T-helper 1 cell treated with Interleukin-12 subunit alpha and Interleukin-12 subunit beta and Interleukin-4 antibody, amounts not matched to agents 30 μg/mL and 1 μg/mL, for 36 hours (primary cell): Measurements from ENCODE around the gene SAA1.
"Not testable (repeated sequence)": the region's sequence is repeated elsewhere in the genome, so short reads cannot be mapped to it uniquely, and the experiment has no call there.

Experiments used
- H3K27ac Mint-ChIP-seq: one replicate; pipeline ENCODE4 v1.8.0; 2021; ENCODE audit warnings: mild to moderate bottlenecking, mixed read lengths
- H3K27me3 Mint-ChIP-seq: one replicate; pipeline ENCODE4 v1.8.0; 2021; ENCODE audit warnings: low read depth, mixed read lengths
- H3K36me3 Mint-ChIP-seq: one replicate; pipeline ENCODE4 v1.8.0; 2021; ENCODE audit warnings: low read depth, mixed read lengths
- H3K4me1 Mint-ChIP-seq: one replicate; pipeline ENCODE4 v1.8.0; 2021; ENCODE audit warnings: low read depth, mixed read lengths
- H3K4me3 Mint-ChIP-seq: one replicate; pipeline ENCODE4 v1.8.0; 2021; ENCODE audit warnings: mild to moderate bottlenecking, moderate library complexity, mixed read lengths
- H3K9me3 Mint-ChIP-seq: one replicate; pipeline ENCODE4 v1.8.0; 2021; ENCODE audit warnings: mixed read lengths

SAA1 gene

DNA sequence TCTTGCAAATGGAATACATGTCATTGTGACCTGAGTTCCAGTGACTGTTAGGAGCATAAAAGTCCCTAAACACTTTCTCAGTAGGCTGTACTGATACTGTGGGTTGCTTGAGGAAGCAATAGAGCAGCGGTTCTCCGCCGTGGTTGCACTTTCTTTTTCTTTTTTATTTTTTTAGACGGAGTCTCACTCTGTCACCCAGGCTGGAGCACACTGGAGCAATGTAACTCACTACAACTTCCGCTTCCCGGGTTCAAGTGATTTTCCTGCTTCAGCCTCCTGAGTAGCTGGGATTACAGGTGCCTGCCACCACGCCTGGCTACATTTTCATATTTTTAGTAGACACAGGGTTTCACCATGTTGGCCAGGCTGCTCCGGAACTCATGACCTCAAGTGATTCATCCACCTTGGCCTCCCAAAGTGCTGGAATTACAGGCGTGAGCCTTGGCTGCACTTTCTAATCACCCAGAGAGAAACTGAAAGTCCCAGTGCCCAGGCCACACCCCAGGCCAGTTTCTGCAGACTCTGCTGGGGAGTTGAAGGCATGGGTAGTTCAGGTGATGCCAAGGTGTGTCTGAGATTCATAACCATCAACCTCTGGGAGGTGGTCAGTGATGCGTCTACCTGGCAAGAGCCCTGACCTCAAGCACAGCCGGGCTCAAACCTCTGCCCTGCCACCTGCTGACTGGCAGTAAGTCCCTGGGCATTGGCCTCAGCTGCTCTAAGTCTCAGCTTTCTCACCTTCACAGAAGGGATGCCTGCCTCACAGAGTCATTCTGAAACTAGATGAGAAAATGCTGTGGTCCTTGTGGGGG, 19.5 kb upstream of the SAA1 start:
- Mint-ChIP-seq H3K4me3 (peak overlapping the region; percentile 71), H3K4me1 (peaks cover 32% of the 10 kb centered on the region), H3K27me3 (peaks cover 17% of the 10 kb centered on the region), H3K27ac (peak overlapping the region; percentile 89)
- H3K9me3 Mint-ChIP-seq, H3K36me3 Mint-ChIP-seq: not testable (repeated sequence)

DNA sequence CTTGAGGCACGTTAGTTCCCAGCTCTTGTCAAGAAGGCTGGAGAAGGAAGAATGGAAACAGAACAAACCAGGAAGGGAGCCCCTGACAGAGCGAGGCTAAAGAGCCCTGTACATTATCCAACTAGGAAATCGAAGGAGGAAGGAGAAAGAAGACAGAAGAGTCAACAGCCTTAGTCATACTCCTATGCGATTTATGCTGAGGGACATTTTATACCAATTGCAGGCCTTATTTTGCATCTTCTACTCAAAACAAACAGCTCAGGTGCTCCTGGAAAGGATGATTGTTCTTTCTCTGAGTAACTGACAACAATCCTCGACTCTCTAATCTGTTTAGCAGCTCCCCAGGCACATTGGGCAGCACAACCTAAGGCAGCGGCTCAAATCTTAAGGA, 18.9 kb upstream of the SAA1 start:
- peak overlapping the region; percentile 75 for H3K27ac Mint-ChIP-seq
- not testable (repeated sequence) for H3K9me3 Mint-ChIP-seq, H3K36me3 Mint-ChIP-seq
- H3K4me1 Mint-ChIP-seq = peaks cover 32% of the 10 kb centered on the region
- peaks cover 14% of the 10 kb centered on the region for H3K27me3 Mint-ChIP-seq
- peak overlapping the region; percentile 18 for H3K4me3 Mint-ChIP-seq

DNA sequence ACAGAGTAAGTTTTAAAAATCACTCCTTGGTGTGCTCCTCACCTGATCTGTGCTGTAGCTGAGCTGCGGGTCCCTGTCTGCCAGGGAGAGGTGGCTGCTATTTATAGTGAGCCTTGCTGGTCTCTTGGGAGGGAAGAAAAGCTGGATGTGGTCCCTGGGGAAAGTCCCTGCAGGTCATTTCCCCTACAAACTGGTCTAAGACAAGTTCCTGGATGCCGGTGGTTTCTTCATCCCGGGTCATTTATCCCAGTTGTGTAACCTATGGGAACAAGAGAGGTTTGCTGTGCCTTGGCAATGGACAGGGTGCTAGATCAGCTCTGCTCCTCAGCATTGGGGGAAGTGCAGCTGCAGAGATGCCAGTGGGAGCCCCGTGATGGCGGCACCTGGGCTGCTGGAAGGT, 17.5 kb upstream of the SAA1 start, which contains the start of gene SAA2:
Gene SAA2, minus strand, starts transcription at position 108 of the 400 bp plus-strand sequence. CDS start 657 bp downstream, outside the sequence.
- no peak within 1 kb of the TSS for H3K4me3 Mint-ChIP-seq
- H3K4me1 Mint-ChIP-seq = peaks cover 32% of the 10 kb centered on the region
- no peak within 1 kb of the TSS for H3K27ac Mint-ChIP-seq
- no peaks in the 10 kb centered on the region for H3K36me3 Mint-ChIP-seq
- peaks cover 4% of the 10 kb centered on the region for H3K27me3 Mint-ChIP-seq
- H3K9me3 Mint-ChIP-seq = no peaks in the 10 kb centered on the region

GRCh38 chr11:18253233-18253632, 12.8 kb upstream of the SAA1 start:
- no peaks in the 10 kb centered on the region for H3K36me3 Mint-ChIP-seq

GRCh38 chr11:18253778-18254338, 12.2 kb upstream of the SAA1 start:
- H3K27me3 Mint-ChIP-seq = peaks cover 24% of the 10 kb centered on the region
- H3K36me3 Mint-ChIP-seq = no peaks in the 10 kb centered on the region
- H3K27ac Mint-ChIP-seq = no peak overlapping the region

More at GRCh38 chr11:18253233-18253632, 12.8 kb upstream of the SAA1 start:
- Mint-ChIP-seq H3K9me3 (no peaks in the 10 kb centered on the region), H3K27me3 (peaks cover 23% of the 10 kb centered on the region), H3K4me3 (no peak overlapping the region), H3K4me1 (peaks cover 12% of the 10 kb centered on the region), H3K27ac (no peak overlapping the region)

DNA sequence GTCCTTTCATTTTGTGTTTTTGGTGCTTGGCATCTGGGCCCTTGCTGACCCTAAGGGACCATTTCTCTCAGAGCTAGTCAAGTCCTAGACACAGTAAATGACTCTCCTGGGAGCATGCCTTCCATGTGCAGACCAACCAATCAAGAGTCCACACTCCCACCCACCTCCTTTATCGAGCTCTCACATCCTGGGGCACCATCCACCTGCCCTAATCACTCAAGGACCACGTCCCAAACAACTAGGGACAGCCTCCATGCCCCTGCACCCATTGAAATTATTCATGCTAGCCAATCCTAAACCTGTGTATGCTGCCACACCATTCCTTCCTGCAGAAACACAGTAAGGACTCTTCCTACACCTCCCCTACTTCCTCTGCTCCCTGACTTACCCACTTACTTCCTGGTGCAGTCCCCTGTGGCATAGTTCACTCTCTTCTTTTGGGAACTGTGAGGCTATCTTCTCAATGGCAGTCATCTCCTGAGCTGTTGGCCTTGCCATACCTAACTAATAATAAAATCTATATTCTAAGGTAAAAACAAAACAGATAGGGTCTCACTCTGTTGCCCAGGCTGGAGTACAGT, 11.2 kb upstream of the SAA1 start:
- no peak overlapping the region for H3K4me3 Mint-ChIP-seq
- no peak overlapping the region for H3K27ac Mint-ChIP-seq
- no peaks in the 10 kb centered on the region for H3K36me3 Mint-ChIP-seq
- peaks cover 7% of the 10 kb centered on the region for H3K4me1 Mint-ChIP-seq
- peaks cover 31% of the 10 kb centered on the region for H3K27me3 Mint-ChIP-seq
- H3K9me3 Mint-ChIP-seq = no peaks in the 10 kb centered on the region

More at GRCh38 chr11:18253778-18254338, 12.2 kb upstream of the SAA1 start:
- Mint-ChIP-seq H3K4me3 (no peak overlapping the region), H3K4me1 (peaks cover 7% of the 10 kb centered on the region), H3K9me3 (no peaks in the 10 kb centered on the region)

DNA sequence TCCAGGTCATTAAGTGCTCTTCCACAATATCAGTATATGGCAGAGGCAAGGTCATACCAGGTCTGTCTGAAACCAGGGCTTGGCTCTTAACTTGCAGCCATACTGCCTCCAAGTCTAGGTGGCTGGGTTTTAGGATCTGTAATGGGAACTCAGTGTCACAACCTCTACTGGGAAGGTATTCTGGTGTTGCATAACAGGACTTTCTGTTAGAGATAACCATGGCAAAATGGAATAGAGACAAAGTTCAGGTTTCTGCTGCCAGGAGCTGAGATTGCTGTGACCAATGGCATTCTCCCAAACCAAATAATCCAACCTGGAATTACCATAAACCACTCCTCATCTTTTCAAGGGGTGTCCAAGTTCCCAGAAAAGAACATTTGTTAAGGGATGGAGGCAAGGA, 6.8 kb upstream of the SAA1 start:
- Mint-ChIP-seq H3K4me3 (no peak overlapping the region), H3K9me3 (no peaks in the 10 kb centered on the region), H3K4me1 (peaks cover 10% of the 10 kb centered on the region), H3K27ac (no peak overlapping the region), H3K27me3 (peaks cover 30% of the 10 kb centered on the region), H3K36me3 (no peaks in the 10 kb centered on the region)

- H3K36me3 Mint-ChIP-seq = no peaks in the 10 kb centered on the region
- no peaks in the 10 kb centered on the region for H3K9me3 Mint-ChIP-seq
- peaks cover 7% of the 10 kb centered on the region for H3K4me1 Mint-ChIP-seq
- peaks cover 14% of the 10 kb centered on the region for H3K27me3 Mint-ChIP-seq
- no peak overlapping the region for H3K27ac Mint-ChIP-seq
- no peak overlapping the region for H3K4me3 Mint-ChIP-seq
Observed at GRCh38 chr11:18261721-18262120, 4.3 kb upstream of the SAA1 start.

GRCh38 chr11:18262681-18263350, 3.2 kb upstream of the SAA1 start:
- peaks cover 10% of the 10 kb centered on the region for H3K27me3 Mint-ChIP-seq
- not testable (repeated sequence) for H3K9me3 Mint-ChIP-seq, H3K36me3 Mint-ChIP-seq, H3K4me1 Mint-ChIP-seq, H3K27ac Mint-ChIP-seq, H3K4me3 Mint-ChIP-seq

DNA sequence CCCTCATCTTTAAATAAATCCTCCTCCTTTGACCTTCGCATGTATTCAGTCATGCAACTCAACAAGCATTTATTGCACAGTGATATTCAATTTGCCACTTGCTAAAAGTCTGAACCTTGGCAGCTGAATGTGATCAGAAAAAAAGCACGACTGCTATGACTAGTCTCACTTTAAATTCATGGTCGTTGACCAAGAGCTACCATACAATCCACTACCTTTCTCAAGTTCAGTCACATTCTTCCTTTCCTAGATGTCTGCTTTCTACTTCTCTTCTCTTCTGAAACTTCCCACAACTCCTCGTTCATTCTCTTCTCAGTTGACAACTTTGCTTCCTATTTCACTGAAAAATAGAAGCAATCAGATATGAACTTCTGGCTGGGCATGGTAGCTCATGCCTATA, 2.0 kb upstream of the SAA1 start:
- no peak overlapping the region for H3K27ac Mint-ChIP-seq
- H3K4me3 Mint-ChIP-seq = no peak overlapping the region
- peaks cover 5% of the 10 kb centered on the region for H3K27me3 Mint-ChIP-seq
- no peaks in the 10 kb centered on the region for H3K9me3 Mint-ChIP-seq
- peaks cover 7% of the 10 kb centered on the region for H3K4me1 Mint-ChIP-seq
- no peaks in the 10 kb centered on the region for H3K36me3 Mint-ChIP-seq

DNA sequence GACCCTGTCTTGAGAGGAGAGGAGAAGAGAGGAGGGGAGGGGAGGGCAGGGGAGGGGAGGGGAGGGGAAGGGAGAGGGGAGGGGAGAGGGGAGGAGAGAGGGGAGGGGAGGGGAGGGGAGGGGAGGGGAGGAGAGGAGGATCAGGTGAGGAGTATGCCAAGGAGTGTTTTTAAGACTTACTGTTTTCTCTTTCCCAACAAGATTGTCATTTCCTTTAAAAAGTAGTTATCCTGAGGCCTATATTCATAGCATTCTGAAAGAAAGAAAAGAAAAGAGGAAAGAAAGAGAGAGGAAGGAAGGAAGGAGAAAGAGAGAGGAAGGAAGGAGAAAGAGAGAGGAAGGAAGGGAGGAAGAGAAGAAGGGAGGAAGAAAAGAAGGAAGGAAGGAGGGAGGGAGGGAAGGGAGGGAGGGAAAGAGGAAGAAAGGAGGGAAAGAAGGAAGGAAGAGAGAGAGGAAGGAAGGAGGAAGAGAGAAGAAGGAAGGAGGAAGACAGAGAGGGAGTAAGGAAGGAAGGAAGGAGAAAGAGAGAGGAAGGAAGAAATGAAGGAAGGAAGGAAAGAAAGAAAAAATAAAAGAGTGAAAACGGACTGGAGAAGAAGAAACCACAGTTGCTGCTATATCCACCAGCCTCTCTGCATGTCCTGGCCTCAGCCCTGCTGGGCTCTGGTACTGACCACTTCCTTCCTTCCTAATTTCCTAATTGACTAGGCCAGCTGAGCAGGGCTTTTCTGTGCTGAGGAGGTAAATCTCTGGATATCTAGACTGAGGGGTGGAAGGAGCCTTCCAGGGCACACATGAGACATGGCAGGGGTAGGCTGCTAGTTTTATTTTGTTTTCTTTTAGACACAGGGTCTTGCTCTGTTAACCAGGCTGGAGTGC, 1.1 kb upstream of the SAA1 start:
- H3K27ac Mint-ChIP-seq = peak overlapping the region; percentile 14
- no peaks in the 10 kb centered on the region for H3K36me3 Mint-ChIP-seq
- H3K9me3 Mint-ChIP-seq = no peaks in the 10 kb centered on the region
- H3K27me3 Mint-ChIP-seq = no peaks in the 10 kb centered on the region
- H3K4me1 Mint-ChIP-seq = peaks cover 7% of the 10 kb centered on the region
- no peak overlapping the region for H3K4me3 Mint-ChIP-seq

DNA sequence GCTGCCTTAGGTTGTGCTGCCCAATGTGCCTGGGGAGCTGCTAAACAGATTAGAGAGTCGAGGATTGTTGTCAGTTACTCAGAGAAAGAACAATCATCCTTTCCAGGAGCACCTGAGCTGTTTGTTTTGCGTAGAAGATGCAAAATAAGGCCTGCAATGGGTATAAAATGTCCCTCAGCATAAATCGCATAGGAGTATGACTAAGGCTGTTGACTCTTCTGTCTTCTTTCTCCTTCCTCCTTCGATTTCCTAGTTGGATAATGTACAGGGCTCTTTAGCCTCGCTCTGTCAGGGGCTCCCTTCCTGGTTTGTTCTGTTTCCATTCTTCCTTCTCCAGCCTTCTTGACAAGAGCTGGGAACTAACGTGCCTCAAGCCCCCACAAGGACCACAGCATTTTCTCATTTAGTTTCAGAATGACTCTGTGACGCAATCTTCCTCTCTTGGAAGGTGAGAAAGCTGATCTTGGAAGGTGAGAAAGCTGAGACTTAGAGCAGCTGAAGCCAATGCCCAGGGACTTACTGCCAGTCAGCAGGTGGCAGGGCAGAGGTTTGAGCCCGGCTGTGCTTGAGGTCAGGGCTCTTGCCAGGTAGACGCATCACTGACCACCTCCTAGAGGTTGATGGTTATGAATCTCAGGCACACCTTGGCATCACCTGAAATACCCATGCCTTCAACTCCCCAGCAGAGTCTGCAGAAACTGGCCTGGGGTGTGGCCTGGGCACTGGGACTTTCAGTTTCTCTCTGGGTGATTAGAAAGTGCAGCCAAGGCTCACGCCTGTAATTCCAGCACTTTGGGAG, 1.5 kb downstream of the SAA1 start:
- H3K36me3 Mint-ChIP-seq, H3K9me3 Mint-ChIP-seq, H3K27me3 Mint-ChIP-seq, H3K4me3 Mint-ChIP-seq, H3K4me1 Mint-ChIP-seq: not testable (repeated sequence)
- H3K27ac Mint-ChIP-seq = peak overlapping the region; percentile 1

- H3K27me3 Mint-ChIP-seq, H3K4me1 Mint-ChIP-seq, H3K36me3 Mint-ChIP-seq, H3K4me3 Mint-ChIP-seq, H3K9me3 Mint-ChIP-seq, H3K27ac Mint-ChIP-seq: not testable (repeated sequence)
Observed at GRCh38 chr11:18269252-18269651, 3.2 kb downstream of the SAA1 start.
